ENCODE results near the gene BBX.

BBX gene

DNA sequence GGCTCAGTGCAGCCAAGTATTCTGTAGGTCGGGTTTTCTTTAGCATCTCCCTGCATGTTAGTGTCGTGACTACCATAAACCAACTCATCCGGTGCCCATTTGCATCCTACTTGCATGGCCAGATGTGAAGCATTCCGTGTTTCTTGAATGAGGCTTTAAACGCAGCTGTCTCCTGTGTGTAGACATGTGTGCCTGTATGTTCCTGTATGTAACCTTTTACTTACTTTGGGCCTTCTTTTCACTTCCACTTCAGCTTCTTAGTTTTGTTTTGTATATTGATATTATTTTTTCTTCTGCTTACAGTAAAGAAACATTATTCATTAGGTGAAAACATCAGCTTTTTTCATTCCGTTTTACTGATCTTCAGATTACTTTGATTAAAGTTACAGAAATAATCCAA is 267.9 kb downstream of the BBX start:
- H3K36me3 ChIP-seq (ENCODE audit: insufficient read depth, low read length): peaks cover 5% of the 10 kb centered on the region; the same call in 1 of the 2 replicates
- H3K4me3 ChIP-seq: no peak overlapping the region
- no peak overlapping the region for H3K9ac ChIP-seq (ENCODE audit: insufficient read length)
- DNase-seq (ENCODE audit: low read depth, low spot score): no peak
- no peak overlapping the region for H3K27ac ChIP-seq
- TF ChIP-seq EZH2 (IDR thresholded peaks at IDR 0.05) (no peak), FOXP2 (optimal IDR thresholded peaks at IDR 0.05; ENCODE audit: control extremely low read depth, extremely low read length, insufficient read depth) (no peak), POLR2AphosphoS5 (IDR thresholded peaks at IDR 0.05; ENCODE audit: borderline replicate concordance, low read depth, low read length) (no peak)
- no peaks in the 10 kb centered on the region for H3K9me3 ChIP-seq (ENCODE audit: low read depth, low read length)

DNA sequence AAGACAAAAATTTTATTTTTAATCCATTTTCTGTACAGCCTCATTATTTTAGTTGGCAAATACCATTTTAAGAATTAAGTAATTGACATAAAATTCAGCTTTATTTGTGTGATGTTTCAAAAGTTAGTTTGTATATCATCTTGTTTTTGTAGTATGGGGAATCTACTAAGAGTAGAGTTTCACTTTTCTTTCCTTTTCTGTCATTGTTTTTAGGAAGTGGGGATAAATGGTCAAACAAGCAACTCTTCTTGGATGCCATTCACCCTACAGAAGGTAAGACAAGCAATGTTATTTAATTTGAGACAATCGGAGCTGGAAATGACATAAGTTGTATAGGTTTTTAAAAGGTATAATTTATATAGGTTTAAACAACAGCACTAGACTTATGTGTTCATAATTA is 268.3 kb downstream of the BBX start:
- H3K9ac ChIP-seq (ENCODE audit: insufficient read length): no peak overlapping the region
- DNase-seq (ENCODE audit: low read depth, low spot score): no peak

DNA sequence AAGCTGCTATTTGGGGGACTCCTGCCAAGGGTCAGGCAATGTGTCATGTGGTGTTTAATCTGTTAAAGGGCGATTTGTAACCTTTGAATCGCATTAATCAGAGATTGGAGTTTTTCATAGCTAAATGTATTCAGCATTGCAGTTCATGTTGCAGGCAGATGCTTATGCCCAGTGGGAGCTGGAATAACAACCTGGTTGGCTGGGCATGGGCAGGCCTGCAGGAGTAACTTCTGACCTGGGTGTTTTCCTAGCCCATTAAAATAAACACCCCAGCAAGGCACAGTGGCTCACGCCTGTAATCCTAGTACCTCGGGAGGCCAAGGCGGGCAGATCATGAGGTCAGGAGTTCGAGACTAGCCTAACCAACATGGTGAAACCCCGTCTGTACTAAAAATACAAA is 268.7 kb downstream of the BBX start:
- H3K36me3 ChIP-seq (ENCODE audit: insufficient read depth, low read length): peaks cover 5% of the 10 kb centered on the region; the same call in 1 of the 2 replicates
- H3K4me3 ChIP-seq: no peak overlapping the region
- no peaks in the 10 kb centered on the region for H3K9me3 ChIP-seq (ENCODE audit: low read depth, low read length)
- H3K27ac ChIP-seq: no peak overlapping the region
- TF ChIP-seq POLR2AphosphoS5 (IDR thresholded peaks at IDR 0.05; ENCODE audit: borderline replicate concordance, low read depth, low read length) (no peak), EZH2 (IDR thresholded peaks at IDR 0.05) (no peak), FOXP2 (optimal IDR thresholded peaks at IDR 0.05; ENCODE audit: control extremely low read depth, extremely low read length, insufficient read depth) (no peak)
- DNase-seq (ENCODE audit: low read depth, low spot score): no peak
- H3K9ac ChIP-seq (ENCODE audit: insufficient read length): no peak overlapping the region

More for the DNA sequence above, 268.3 kb downstream of the BBX start:
- Histone ChIP-seq H3K27ac (no peak overlapping the region), H3K4me3 (no peak overlapping the region), H3K36me3 (ENCODE audit: insufficient read depth, low read length) (peaks cover 5% of the 10 kb centered on the region; the same call in 1 of the 2 replicates), H3K9me3 (ENCODE audit: low read depth, low read length) (no peaks in the 10 kb centered on the region)
- no peak for TF ChIP-seq FOXP2 (optimal IDR thresholded peaks at IDR 0.05; ENCODE audit: control extremely low read depth, extremely low read length, insufficient read depth)
- no peak for TF ChIP-seq EZH2 (IDR thresholded peaks at IDR 0.05)
- TF ChIP-seq POLR2AphosphoS5 (IDR thresholded peaks at IDR 0.05; ENCODE audit: borderline replicate concordance, low read depth, low read length): no peak

DNA sequence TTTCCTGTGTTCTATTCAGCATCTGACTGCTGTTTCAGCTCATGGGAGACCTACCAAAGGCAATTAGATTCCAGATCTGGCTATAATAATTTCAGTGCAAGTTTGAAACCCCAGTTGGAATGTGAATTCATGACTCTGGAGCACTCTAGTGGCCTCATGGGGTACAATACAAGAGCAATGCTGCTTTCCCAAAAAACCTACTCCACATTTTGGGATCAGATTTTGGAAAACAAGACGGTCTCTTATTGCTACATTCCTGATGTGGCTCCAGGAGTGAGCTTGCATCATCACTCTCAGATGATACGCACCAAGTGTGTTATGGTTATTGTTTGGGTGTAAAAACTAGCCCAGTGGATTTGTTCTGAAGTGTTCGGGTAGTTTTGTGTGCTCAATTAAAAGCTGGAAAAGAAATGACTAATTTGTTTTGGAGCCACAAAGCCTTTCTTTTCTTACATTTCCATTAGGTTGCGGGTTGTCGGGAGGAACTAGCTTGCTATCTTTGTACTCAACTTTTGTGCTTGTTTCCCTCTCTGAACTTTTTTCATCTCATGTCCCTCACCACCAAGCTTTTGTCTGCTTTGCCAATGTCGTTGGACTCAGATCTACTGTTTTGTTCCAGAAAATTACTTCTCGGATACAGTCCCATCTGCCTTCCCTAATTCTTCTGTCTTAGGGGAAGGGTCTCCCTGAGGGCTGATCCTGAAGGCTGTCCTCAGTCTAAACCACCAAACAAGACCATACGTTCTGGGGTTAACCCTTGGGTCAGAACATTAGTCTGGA is 272.1 kb downstream of the BBX start:
- TF ChIP-seq FOXP2 (optimal IDR thresholded peaks at IDR 0.05; ENCODE audit: control extremely low read depth, extremely low read length, insufficient read depth) (no peak), EZH2 (IDR thresholded peaks at IDR 0.05) (no peak), POLR2AphosphoS5 (IDR thresholded peaks at IDR 0.05; ENCODE audit: borderline replicate concordance, low read depth, low read length) (no peak)
- H3K9ac ChIP-seq (ENCODE audit: insufficient read length): no peak overlapping the region
- H3K9me3 ChIP-seq (ENCODE audit: low read depth, low read length): no peaks in the 10 kb centered on the region
- peaks cover 6% of the 10 kb centered on the region; the same call in 1 of the 2 replicates for H3K36me3 ChIP-seq (ENCODE audit: insufficient read depth, low read length)
- H3K4me3 ChIP-seq: no peak overlapping the region
- H3K27ac ChIP-seq: no peak overlapping the region
- DNase-seq (ENCODE audit: low read depth, low spot score): no peak

DNA sequence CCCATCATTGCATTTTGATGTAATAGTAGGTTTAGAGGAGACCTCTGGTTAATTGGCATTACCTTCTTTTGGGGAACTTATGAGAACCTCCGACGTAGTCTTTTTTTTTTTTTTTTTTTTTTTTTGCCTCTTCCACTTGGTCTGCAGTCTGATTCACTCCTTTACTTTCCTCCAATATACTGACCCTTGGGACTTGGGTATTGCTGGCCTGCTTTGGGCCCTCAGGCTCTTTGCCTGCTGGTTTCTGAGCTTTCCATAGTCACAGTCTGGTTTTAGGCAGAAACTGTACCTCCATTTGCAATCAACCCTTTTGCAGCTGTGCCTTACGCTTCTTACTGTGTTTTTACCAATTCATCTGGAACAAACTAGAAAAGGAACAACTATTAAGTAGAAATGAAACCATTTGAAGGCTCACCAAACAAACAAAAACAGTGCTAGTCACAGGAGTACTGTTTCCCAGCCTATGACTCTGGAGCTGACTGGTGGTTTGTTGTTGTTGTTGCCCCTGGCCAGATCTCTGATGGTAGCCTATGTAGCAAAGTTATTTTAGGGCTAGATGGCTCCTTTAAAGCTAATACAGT is 272.8 kb downstream of the BBX start:
- Histone ChIP-seq H3K9me3 (ENCODE audit: low read depth, low read length) (no peaks in the 10 kb centered on the region), H3K4me3 (no peak overlapping the region), H3K9ac (ENCODE audit: insufficient read length) (no peak overlapping the region), H3K27ac (no peak overlapping the region), H3K36me3 (ENCODE audit: insufficient read depth, low read length) (peaks cover 7% of the 10 kb centered on the region; the same call in 1 of the 2 replicates)
- no peak for DNase-seq (ENCODE audit: low read depth, low spot score)
- TF ChIP-seq POLR2AphosphoS5 (IDR thresholded peaks at IDR 0.05; ENCODE audit: borderline replicate concordance, low read depth, low read length) (no peak), FOXP2 (optimal IDR thresholded peaks at IDR 0.05; ENCODE audit: control extremely low read depth, extremely low read length, insufficient read depth) (no peak), EZH2 (IDR thresholded peaks at IDR 0.05) (no peak)

DNA sequence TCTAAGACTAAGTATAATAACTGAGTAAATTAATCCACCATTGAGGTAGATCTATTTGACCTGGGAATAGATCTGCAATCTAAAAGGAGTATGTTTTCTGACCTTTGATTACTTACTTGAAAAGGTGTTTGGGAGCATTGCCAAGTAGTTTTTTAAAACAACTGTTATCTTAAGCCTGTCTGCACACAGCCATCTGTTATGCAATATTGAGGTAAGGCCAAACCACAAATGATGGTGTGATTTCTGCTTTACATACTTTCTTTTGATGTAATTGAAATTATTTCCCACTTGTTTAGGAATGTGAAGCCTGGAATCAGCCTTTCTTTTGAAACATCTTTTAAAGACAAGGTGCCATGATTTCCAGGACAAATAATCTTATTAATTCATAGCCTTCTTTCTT is 274.0 kb downstream of the BBX start:
- H3K27ac ChIP-seq: no peak overlapping the region
- no peak for DNase-seq (ENCODE audit: low read depth, low spot score)

DNA sequence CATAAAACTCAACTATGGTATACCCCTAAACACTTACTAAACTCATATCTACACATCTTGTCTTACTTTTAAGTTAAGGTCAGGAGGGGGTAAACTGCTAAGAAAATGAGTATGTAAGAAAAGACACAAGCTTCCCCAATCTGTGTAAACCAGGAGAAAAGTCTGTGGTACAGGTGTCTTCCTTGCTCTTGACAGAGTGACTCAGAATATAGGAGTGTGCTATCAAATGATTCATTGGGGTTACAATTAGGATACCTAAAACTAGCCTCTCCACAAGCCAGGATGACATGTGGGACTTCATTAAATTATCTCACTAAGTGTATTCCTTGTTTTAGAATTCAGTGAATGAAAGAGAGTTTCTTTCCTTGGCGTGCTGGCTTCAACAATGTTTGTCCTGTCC is 274.8 kb downstream of the BBX start:
- no peak overlapping the region for H3K27ac ChIP-seq
- H3K4me3 ChIP-seq: no peak overlapping the region
- TF ChIP-seq EZH2 (IDR thresholded peaks at IDR 0.05) (no peak), POLR2AphosphoS5 (IDR thresholded peaks at IDR 0.05; ENCODE audit: borderline replicate concordance, low read depth, low read length) (no peak), FOXP2 (optimal IDR thresholded peaks at IDR 0.05; ENCODE audit: control extremely low read depth, extremely low read length, insufficient read depth) (no peak)
- H3K9me3 ChIP-seq (ENCODE audit: low read depth, low read length): no peaks in the 10 kb centered on the region
- peaks cover 25% of the 10 kb centered on the region for H3K36me3 ChIP-seq (ENCODE audit: insufficient read depth, low read length)
- no peak overlapping the region for H3K9ac ChIP-seq (ENCODE audit: insufficient read length)
- no peak for DNase-seq (ENCODE audit: low read depth, low spot score)

More for the DNA sequence above, 274.0 kb downstream of the BBX start:
- Histone ChIP-seq H3K9ac (ENCODE audit: insufficient read length) (no peak overlapping the region), H3K36me3 (ENCODE audit: insufficient read depth, low read length) (peaks cover 18% of the 10 kb centered on the region), H3K9me3 (ENCODE audit: low read depth, low read length) (no peaks in the 10 kb centered on the region), H3K4me3 (no peak overlapping the region)
- no peak for TF ChIP-seq FOXP2 (optimal IDR thresholded peaks at IDR 0.05; ENCODE audit: control extremely low read depth, extremely low read length, insufficient read depth)
- TF ChIP-seq EZH2 (IDR thresholded peaks at IDR 0.05): no peak
- TF ChIP-seq POLR2AphosphoS5 (IDR thresholded peaks at IDR 0.05; ENCODE audit: borderline replicate concordance, low read depth, low read length): no peak

DNA sequence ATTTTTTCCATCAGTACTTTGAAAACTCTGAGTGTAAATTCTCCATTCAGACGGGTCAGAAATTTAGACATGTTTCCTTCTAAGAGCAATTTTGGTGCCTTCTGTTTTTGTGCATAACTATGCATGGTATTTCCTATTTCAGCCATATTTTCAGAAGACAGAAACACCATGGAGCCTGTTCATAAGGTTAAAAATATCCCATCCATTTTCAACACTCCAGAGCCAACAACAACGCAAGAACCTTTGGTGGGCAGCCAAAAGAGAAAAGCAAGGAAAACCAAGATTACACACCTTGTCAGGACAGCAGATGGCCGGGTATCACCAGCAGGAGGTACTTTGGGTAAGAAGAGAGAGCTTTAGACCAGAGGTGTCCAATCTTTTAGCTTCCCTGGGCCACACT is 275.6 kb downstream of the BBX start:
- H3K9ac ChIP-seq (ENCODE audit: insufficient read length): no peak overlapping the region
- H3K27ac ChIP-seq: no peak overlapping the region
- no peak overlapping the region for H3K4me3 ChIP-seq
- H3K9me3 ChIP-seq (ENCODE audit: low read depth, low read length): no peaks in the 10 kb centered on the region
- no peak for DNase-seq (ENCODE audit: low read depth, low spot score)
- TF ChIP-seq EZH2 (IDR thresholded peaks at IDR 0.05) (no peak), POLR2AphosphoS5 (IDR thresholded peaks at IDR 0.05; ENCODE audit: borderline replicate concordance, low read depth, low read length) (no peak), FOXP2 (optimal IDR thresholded peaks at IDR 0.05; ENCODE audit: control extremely low read depth, extremely low read length, insufficient read depth) (no peak)
- peaks cover 29% of the 10 kb centered on the region for H3K36me3 ChIP-seq (ENCODE audit: insufficient read depth, low read length)
